ENCODE measurements around the gene ATP9B.
"Not testable (repeated sequence)": the region's sequence is repeated elsewhere in the genome, so short reads cannot be mapped to it uniquely, and the experiment has no call there.

Gene ATP9B

GRCh38 chr18:79372461-79372860, 303.3 kb downstream of the ATP9B start:
- DNase-seq: no peak

DNA sequence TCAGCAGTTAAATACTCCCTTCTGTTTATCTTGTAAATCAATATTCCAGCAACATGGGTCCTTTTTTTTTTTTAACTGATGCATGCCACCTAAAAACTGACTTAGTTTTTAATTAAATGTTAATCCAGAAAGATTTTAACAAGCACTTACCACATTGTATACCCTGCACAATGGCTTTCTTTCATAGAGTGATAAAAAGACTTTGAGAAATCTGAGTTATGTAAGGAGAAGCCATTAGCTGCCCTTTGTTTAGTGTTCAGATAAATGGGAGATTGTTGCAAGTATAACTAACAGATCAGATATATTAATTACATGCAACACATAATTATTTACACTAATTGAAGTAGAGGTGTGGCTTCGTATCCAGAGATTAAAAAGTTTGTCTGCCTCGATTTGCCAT, 303.8 kb downstream of the ATP9B start:
- DNase-seq: no peak

GRCh38 chr18:79373736-79374135, 304.5 kb downstream of the ATP9B start:
- DNase-seq: no peak

DNA sequence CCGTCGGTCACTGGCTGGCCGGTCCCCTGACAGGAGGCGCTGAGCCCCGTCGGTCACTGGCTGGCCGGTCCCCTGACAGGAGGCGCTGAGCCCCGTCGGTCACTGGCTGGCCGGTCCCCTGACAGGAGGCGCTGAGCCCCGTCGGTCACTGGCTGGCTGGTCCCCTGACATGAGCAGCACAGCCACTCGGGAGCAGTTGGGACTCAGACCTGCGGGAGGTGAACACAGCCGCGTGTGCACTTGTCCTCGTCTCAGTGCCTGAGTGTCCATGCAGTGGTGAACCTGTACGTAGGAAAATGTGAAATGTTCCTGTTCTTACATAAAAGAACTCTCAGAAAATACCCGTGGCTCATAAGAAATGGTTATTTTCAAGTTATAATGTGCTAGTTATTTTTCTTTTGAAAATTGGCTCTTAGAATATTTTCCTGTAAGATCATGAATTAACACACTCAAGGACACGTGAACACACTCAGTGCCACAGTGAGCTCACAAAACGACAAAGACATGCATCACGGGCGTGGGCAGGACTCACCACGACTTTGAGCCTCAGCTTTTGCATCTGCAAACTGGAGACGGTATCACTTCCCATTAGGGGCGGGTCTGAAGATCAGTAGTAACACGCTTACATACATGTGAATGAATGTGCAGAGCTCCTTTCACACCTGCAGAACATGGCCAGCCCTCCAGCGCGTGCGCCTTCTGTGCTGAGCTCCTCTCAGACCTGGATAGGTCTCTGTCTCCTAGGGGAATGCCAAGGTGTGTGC, 305.4 kb downstream of the ATP9B start:
- no peak for DNase-seq

DNA sequence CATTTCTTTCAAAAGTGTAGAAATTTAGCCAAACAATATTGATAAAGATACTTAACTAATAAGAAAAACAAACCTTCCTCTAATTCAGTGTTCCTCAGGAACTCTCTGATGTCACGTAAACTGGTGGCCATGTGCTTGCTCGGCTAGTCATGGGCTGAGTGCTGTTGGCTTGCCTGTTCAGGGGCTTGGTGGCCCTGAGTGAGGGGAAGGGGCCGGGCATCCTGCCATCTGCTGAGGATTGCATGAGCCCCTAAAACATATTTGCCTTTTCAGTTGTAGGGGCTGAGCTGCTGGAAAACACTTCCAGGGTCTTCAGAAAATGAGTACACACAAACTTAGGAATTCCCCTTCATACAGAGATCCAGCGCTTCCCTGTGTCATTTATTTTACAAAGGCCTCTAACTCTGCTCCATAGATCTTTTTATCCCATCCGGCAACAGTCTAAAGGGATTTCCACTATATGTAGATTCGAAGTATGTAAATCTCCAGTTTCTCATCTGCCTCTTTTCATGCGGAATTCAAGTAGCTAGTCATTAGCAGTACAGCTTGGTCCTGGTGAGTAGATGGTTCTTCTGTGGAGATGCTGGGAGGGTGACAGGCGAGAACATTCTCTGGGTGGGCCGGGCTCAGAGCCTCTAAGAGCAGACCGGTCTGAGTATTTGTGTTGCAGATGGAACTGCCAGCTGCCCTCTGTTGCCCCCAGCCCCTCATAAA, 306.4 kb downstream of the ATP9B start:
- no peak for DNase-seq

- not testable (repeated sequence) for DNase-seq
These were observed 307.5 kb downstream of the ATP9B start for GRCh38 chr18:79376661-79377060.

- no peak for DNase-seq
These were observed 308.1 kb downstream of the ATP9B start for GRCh38 chr18:79377187-79377891.

DNA sequence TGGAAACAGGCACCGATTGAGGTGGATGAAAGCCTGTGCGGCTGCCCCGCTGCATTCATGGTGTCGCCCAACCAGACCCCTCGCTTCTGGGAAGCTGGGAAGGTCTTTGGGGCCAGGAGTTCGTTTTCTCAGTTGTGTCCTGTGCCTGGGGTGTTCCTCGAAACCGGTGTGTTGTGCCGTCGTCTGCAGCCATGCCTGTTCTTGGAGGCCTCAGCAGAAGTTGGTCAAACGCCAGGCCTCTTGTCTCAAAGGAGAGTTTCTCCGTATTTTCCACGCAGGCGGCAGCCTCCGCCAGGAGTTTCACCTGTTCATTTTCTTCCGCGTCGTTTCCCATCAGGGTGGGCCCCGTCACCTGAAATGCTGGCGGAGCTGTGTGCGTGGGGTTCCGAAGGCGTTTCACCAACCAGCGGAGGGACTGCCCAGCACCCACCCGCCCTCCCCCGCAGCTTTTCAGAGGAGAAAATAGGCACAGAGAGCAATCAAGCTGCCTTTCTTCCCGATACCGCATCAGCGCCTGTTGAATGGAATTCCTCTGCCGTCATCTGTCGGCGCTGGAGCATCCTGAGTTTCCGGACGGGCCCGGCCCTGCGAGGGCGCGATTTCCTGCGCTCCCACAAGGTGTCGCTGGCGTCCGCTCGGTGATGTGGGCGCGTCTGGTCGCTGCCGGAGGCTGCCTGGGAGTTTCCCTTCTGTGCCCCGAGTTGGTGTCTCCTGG, 309.5 kb downstream of the ATP9B start:
- peak in 1 of 2 experiments; percentile 54 for DNase-seq

- DNase-seq: no peak
These were observed 310.2 kb downstream of the ATP9B start for GRCh38 chr18:79379251-79379905.

- no peak for DNase-seq
These were observed 311.0 kb downstream of the ATP9B start for GRCh38 chr18:79379931-79380815.

- DNase-seq: peak in 1 of 2 experiments; percentile 48
These were observed 311.9 kb downstream of the ATP9B start for GRCh38 chr18:79380816-79381806.

DNA sequence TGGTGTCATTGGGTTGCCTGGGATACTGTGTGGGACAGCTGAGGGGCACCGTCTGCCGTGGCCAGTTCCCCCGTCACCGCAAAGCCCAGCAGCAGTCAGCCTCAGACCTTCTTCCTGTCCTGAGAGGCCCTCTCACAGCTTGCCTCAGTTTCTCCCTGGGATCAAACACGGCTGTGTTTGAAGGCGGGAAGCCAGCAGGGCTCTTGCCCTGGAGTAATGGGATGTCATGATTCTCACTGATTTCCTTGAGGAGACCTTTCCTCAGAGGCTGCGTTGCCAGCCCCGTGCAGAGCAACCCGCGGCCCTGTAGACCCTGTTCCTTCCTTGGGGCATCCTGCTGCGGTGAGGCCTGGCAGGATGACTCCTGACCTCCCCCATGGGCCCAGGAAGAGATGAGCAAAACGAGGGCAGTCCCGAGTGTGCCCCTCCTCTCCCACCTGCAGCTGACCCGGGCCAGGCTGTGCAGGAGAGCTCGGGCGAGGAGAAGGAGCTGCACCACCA, 312.7 kb downstream of the ATP9B start:
- no peak for DNase-seq

DNA sequence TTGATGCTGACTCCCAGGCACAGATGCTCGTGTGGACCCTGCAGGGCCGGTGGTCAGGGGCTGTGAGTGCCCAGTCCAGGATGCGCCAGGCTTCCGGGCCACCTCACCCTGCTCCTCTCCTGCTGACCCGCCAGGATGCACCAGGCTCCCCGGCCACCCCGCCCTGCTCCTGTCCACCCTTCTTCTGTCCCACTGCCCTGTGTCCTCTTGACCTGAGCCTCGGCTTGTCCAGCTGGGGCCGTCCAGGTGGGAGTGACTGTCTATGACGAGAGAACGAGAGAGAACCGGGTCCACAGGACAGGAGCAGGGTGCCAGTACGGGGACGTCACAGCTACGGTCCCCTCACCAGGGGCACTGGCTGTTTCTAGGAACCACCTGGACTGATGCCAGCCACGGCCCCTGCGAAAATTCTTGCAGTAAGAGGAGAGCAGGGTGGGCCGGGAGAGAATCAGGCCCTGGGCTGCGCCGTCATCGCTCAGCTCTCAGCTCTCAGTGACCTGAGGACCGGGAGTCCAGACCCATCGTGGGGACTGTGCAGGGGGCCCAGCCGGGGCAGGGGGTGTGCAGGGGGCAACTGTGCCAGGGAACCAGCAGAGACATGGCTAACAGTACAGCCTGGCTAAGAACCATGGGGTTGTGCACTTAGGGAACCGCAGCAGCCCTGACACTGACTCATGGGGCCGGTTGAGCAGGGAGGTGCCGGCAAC, 313.6 kb downstream of the ATP9B start:
- no peak for DNase-seq

GRCh38 chr18:79383388-79384056, 314.3 kb downstream of the ATP9B start:
- no peak for DNase-seq

DNA sequence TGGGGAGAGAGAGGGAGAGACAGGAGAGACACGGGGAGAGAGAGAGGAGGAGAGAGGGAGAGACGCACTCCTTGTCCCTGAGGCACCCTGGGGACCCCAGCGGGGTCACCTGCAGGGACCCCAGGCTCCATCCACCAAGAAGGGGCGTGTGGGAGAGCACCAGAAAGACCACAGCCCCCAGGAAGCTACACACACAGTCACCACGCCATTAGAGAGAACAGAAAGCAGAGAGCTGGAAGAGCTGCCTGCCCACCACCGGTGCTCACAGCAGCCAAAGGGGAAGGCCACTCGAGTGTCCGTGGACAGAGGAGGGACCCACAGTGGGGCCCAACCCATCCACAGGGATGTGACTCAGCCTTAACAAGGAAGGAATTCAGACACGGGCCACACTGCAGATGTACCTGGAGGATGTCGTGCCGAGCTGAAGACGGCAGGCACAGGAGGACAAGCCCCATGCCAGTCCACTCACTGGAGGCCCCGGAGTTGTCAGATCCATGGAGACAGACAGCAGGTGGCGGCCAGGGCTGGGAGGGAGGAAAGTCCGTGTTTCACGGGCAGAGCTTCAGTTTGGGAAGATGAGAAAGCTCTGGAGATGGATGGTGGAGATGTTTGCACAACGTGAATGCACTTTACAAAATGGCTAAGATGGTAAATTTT, 315.1 kb downstream of the ATP9B start:
- DNase-seq: peak; percentile 7 to 17

GRCh38 chr18:79384834-79385233, 315.6 kb downstream of the ATP9B start:
- no peak for DNase-seq

DNA sequence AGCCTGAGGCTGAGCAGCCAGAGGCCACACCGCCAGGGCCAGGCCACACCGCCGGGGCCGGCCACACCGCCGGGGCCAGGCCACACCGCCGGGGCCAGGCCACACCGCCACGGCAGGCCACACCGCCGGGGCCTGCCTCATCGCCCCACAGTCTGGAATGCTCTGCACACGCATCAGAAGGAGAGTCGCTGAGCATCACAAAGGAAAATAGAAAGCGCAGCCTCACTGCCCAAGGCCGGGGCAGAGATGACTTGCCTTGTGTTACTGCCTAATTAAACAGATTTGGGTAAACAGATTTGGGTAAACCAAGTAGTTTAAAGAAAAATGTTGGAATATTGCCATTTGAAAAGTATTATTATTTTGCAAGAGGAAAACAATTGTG, 316.1 kb downstream of the ATP9B start:
- no peak for DNase-seq

DNA sequence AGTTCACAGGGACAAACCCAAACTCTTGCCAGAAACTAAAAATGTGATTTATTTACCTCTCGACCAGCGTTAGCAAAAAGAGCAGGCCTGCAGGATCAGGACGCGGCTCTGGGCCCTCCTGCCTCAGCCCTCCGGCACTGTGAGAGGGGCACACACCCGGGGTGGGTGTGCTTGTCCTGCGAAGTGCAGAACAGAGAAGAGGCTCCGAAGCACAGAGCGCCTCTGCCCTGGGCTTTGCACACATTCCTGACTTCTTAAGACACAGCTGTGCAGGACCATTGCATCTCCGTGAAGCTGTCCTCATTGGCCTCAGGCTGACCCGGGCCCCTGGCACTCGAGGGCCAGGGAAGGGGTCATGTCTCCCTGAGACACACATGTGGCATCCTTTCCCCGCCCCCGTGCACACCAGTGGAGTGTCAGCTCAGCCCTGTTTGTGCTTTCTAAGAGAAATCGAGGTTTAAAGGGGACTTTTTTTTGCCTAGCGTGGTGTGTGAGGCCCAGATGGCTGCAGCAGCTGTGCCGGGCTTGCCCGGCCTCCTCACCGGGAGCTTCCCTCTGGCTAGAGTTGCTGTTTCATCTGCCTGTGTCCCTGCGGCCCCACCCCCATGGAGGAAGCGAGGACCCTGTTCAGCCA, 316.6 kb downstream of the ATP9B start:
- peak; percentile 38 to 67 for DNase-seq
